HCT116 (cell line): ENCODE data around the gene GTPBP2. TPM values are rescaled to one million over a fixed set of nuclear protein-coding genes. Genes with fewer than 3 reads are reported as not detected.

Experiments
- ATAC-seq: fragments of 200-7000 bp; cut with Tn5 transposase; 2 replicates; pipeline ENCODE4 v1.9.1; 2020; ENCODE audit warnings: mild to moderate bottlenecking, moderate library complexity
- BruUV-seq: library from RNA; stranded (reverse); fragments of 400-500 nt; replicated peaks from 2 replicates; lab custom pipeline; 2021; lab: Mats Ljungman, UMichigan
- CTCF ChIA-PET: fragments of 300-600 bp; sonication (Branson Sonifier 250); formaldehyde crosslinking; loops from one replicate; lab custom pipeline; 2021; ENCODE audit warnings: antibody characterized with exemption; lab: Charles Lee
- POLR2A ChIA-PET: fragments of 300-600, 350-600 bp; sonication (Branson Sonifier 250); formaldehyde crosslinking; loops from one replicate; lab custom pipeline; 2021; ENCODE audit warnings: antibody characterized with exemption; lab: Charles Lee
- RAD21 ChIA-PET, 2 experiments: fragments of 300-600 bp; sonication (Branson Sonifier 250); formaldehyde crosslinking; loops; one replicate each; lab custom pipeline; 2023; ENCODE audit warnings: low total read pairs in 2 of 2; ENCODE audit not compliant: uncharacterized antibody in 2 of 2, unreplicated experiment in 2 of 2, low non-redundant PET in 1 of 2; lab: Charles Lee
- DNase-seq: peaks from one replicate; pipeline ENCODE4 v3.0.0-alpha.2; 2010; ENCODE audit warnings: low read depth, low spot score
- H2AFZ ChIP-seq: fragments of 200-600 bp; shearing (Covaris generic), sonication (generic); 2 replicates; pipeline ENCODE4 v1.6.1; 2017; ENCODE audit warnings: low read depth, mixed run types, mixed read lengths, antibody characterized with exemption, low read length; ENCODE audit not compliant: poor library complexity, severe bottlenecking
- H3K27ac ChIP-seq: 2 replicates; pipeline ENCODE4 v1.5.1; 2012; ENCODE audit warnings: low read depth, low read length
- H3K27me3 ChIP-seq: fragments of 200-600 bp; sonication (generic); 2 replicates; pipeline ENCODE4 v1.6.1; 2016; ENCODE audit warnings: mixed run types, low read length, mixed read lengths; ENCODE audit not compliant: insufficient read depth
- H3K36me3 ChIP-seq, 2 experiments: fragments of 200-500 bp in 1 of 2; fragments of 200-600 bp in 1 of 2; sonication (Bioruptor generic) in 1 of 2; sonication (generic) in 1 of 2; 2 replicates each; pipeline versions ENCODE4 v1.5.1 to v1.6.1; 2014 to 2016; ENCODE audit warnings: low read length in 2 of 2, inconsistent platforms in 1 of 2, mixed read lengths in 1 of 2, mixed run types in 1 of 2; ENCODE audit not compliant: insufficient read depth in 2 of 2, control insufficient read depth in 1 of 2
- H3K4me1 ChIP-seq, 2 experiments: fragments of 200-600 bp in 1 of 2; sonication (generic) in 1 of 2; 2 replicates each; pipeline versions ENCODE4 v1.5.1 to v1.6.1; 2012 to 2017; ENCODE audit warnings: low read length in 2 of 2, inconsistent platforms in 1 of 2, mild to moderate bottlenecking in 1 of 2, mixed read lengths in 1 of 2, mixed run types in 1 of 2, moderate library complexity in 1 of 2; ENCODE audit not compliant: insufficient read depth in 2 of 2, control insufficient read depth in 1 of 2
- H3K4me2 ChIP-seq: fragments of 200-600 bp; sonication (generic); 2 replicates; pipeline ENCODE4 v1.6.1; 2017; ENCODE audit warnings: mixed run types, low read length, mixed read lengths
- H3K4me3 ChIP-seq, 2 experiments: fragments of 200-600 bp in 1 of 2; sonication (generic) in 1 of 2; replicated peaks in 1 of 2; 2 replicates each; pipeline ENCODE4 v1.5.1; 2011 to 2016; ENCODE audit warnings: low read length in 2 of 2, control low read depth in 1 of 2, low read depth in 1 of 2, mild to moderate bottlenecking in 1 of 2, mixed read lengths in 1 of 2, mixed run types in 1 of 2
- H3K79me2 ChIP-seq: fragments of 200-600 bp; sonication (generic); 2 replicates; pipeline ENCODE4 v1.6.1; 2017; ENCODE audit warnings: mild to moderate bottlenecking, mixed run types, low read length, moderate library complexity, mixed read lengths; ENCODE audit not compliant: insufficient read depth
- H3K9ac ChIP-seq: fragments of 200-600 bp; sonication (generic); 2 replicates; pipeline ENCODE4 v1.6.1; 2016; ENCODE audit warnings: low read length, mixed read lengths
- H3K9me2 ChIP-seq: fragments of 200-600 bp; sonication (generic), shearing (Covaris generic); 2 replicates; pipeline ENCODE4 v1.6.1; 2017; ENCODE audit warnings: mixed run types, mild to moderate bottlenecking, moderate library complexity; ENCODE audit not compliant: insufficient read depth
- H3K9me3 ChIP-seq, 2 experiments: fragments of 200-500 bp in 1 of 2; fragments of 200-600 bp in 1 of 2; sonication (Bioruptor generic) in 1 of 2; sonication (generic) in 1 of 2; 2 replicates each; pipeline ENCODE4 v1.6.1; 2014 to 2017; ENCODE audit warnings: low read length in 2 of 2, mixed read lengths in 2 of 2, inconsistent platforms in 1 of 2, low read depth in 1 of 2, mild to moderate bottlenecking in 1 of 2, mixed run types in 1 of 2, moderate library complexity in 1 of 2; ENCODE audit not compliant: control insufficient read depth in 1 of 2, insufficient read depth in 1 of 2
- H4K20me1 ChIP-seq: fragments of 200-600 bp; sonication (generic), shearing (Covaris generic); 2 replicates; pipeline ENCODE4 v1.6.1; 2017; ENCODE audit warnings: mixed run types, mild to moderate bottlenecking, moderate library complexity; ENCODE audit not compliant: insufficient read depth
- ATF3 ChIP-seq: IDR thresholded peaks from 2 replicates; pipeline ENCODE4 v1.6.1; 2012
- CBX3 ChIP-seq: IDR thresholded peaks from 2 replicates; pipeline ENCODE4 v1.6.1; 2012; ENCODE audit warnings: low read depth
- CTCF ChIP-seq, 3 experiments: fragments of 200-600 bp in 1 of 3; sonication (generic) in 1 of 3; IDR thresholded peaks in 2 of 3; conservative IDR thresholded peaks in 1 of 3; 2 replicates each; pipeline ENCODE4 v1.5.1; 2012 to 2017; ENCODE audit warnings: low read depth in 2 of 3, low read length in 2 of 3, antibody characterized with exemption in 1 of 3, borderline replicate concordance in 1 of 3, control low read depth in 1 of 3, mild to moderate bottlenecking in 1 of 3, mixed read lengths in 1 of 3, mixed run types in 1 of 3, moderate library complexity in 1 of 3; ENCODE audit not compliant: insufficient read depth in 1 of 3
- EZH2 ChIP-seq: fragments of 200-600 bp; sonication (generic); IDR thresholded peaks from 2 replicates; pipeline ENCODE4 v1.6.1; 2017; ENCODE audit warnings: antibody characterized with exemption, mixed run types
- EZH2phosphoT487 ChIP-seq: fragments of 200-600 bp; IDR thresholded peaks from 2 replicates; pipeline ENCODE4 v1.6.1; 2018; ENCODE audit warnings: antibody characterized with exemption, borderline replicate concordance
- JUND ChIP-seq: IDR thresholded peaks from 2 replicates; pipeline ENCODE4 v1.6.1; 2012
- MAX ChIP-seq: IDR thresholded peaks from 2 replicates; pipeline ENCODE4 v1.6.1; 2012
- POLR2A ChIP-seq: IDR thresholded peaks from 2 replicates; pipeline ENCODE4 v1.7.0; 2011; ENCODE audit warnings: borderline replicate concordance; ENCODE audit not compliant: insufficient read depth, insufficient read length; ENCODE audit errors: extremely low read depth
- POLR2AphosphoS5 ChIP-seq: IDR thresholded peaks from 2 replicates; pipeline ENCODE4 v1.6.1; 2011; ENCODE audit warnings: mild to moderate bottlenecking, low read depth, low read length, moderate library complexity
- REST ChIP-seq: IDR thresholded peaks from 2 replicates; pipeline ENCODE4 v1.6.1; 2012; ENCODE audit warnings: low read depth
- SIN3A ChIP-seq: IDR thresholded peaks from 2 replicates; pipeline ENCODE4 v1.6.1; 2012; ENCODE audit warnings: low read depth
- intact Hi-C: fragments of 100-400 bp; cut with micrococcal nuclease; formaldehyde crosslinking; loops from 2 replicates; pipeline ENCODE4 v1.10.0; 2022
- total RNA-seq: library from RNA; stranded (reverse); gene quantifications from one replicate; pipeline ENCODE4 v1.2.1, GENCODE V29; 2021; ENCODE audit not compliant: unreplicated experiment

The GTPBP2 gene
- total RNA-seq, 1 experiment from 2014 or later = 98.0 TPM

GRCh38 chr6:43610431-43610830 is 18.6 kb downstream of the GTPBP2 start:
- ChIA-PET CTCF (no interaction called here), RAD21 (interaction anchor here in 1 of 2 experiments (0.7 kb wide), 1 partner anchor 103 kb away, joined by 5 read pairs; no protein-coding TSS in a partner anchor)
- no peak for DNase-seq
- no TSS peak for BruUV-seq
- H3K27ac ChIP-seq = no peak overlapping the region
- H4K20me1 ChIP-seq = no peaks in the 10 kb centered on the region
- H3K4me1 ChIP-seq = peaks cover 0 to 5% of the 10 kb centered on the region in 2 experiments; a peak in 1 of 4 replicates
- H2AFZ ChIP-seq = no peak overlapping the region
- no peak for TF ChIP-seq CBX3
- no peak for TF ChIP-seq SIN3A
- no peak for TF ChIP-seq REST
- TF ChIP-seq ATF3 = no peak
- no peak for TF ChIP-seq CTCF (IDR thresholded peaks at IDR 0.05 in 2 of 3, conservative IDR thresholded peaks at IDR 0.05 in 1 of 3; ENCODE audit: borderline replicate concordance in 1 of 3, insufficient read depth in 1 of 3, low read depth in 2 of 3, low read length in 2 of 3)
- TF ChIP-seq JUND = no peak
- TF ChIP-seq EZH2phosphoT487 = no peak
- TF ChIP-seq MAX = no peak
- TF ChIP-seq POLR2AphosphoS5 = no peak
- TF ChIP-seq POLR2A = no peak
- TF ChIP-seq EZH2 = no peak
- TF ChIP-seq, all 23 proteins: peak for 0
- Histone ChIP-seq H3K9ac (no peak overlapping the region), H3K79me2 (no peaks in the 10 kb centered on the region), H3K36me3 (peaks cover 15 to 25% of the 10 kb centered on the region in 2 experiments; a peak in 3 of 4 replicates), H3K9me3 (no peaks in the 10 kb centered on the region), H3K4me2 (no peak overlapping the region), H3K9me2 (no peaks in the 10 kb centered on the region), H3K27me3 (no peaks in the 10 kb centered on the region), H3K4me3 (no peak overlapping the region)
- POLR2A ChIA-PET = interaction anchor here (1.0 kb wide), 1 partner anchor 19 kb away, joined by 3 read pairs; no protein-coding TSS in a partner anchor
- intact Hi-C loops = no loop called here
- no peak for ATAC-seq
